Activated B cell treated with CpG ODN at 0.5 μM for 24 hours (primary cell): ENCODE data around the gene FAM171A2. TPM values are rescaled to one million over a fixed set of nuclear protein-coding genes. Genes with fewer than 3 reads are reported as not detected.
"Not testable (repeated sequence)": the region's sequence is repeated elsewhere in the genome, so short reads cannot be mapped to it uniquely, and the experiment has no call there.

ENCODE experiments used
- ATAC-seq: fragments of 200-7000 bp; cut with Tn5 transposase; one replicate; pipeline ENCODE4 v1.10.0; 2021; ENCODE audit warnings: low read depth, mild to moderate bottlenecking, moderate library complexity
- CTCF ChIA-PET: fragments of 350-600 bp; sonication (Branson Sonifier 250); formaldehyde crosslinking; loops from one replicate; lab custom pipeline; 2021; ENCODE audit warnings: antibody characterized with exemption; lab: Charles Lee
- POLR2A ChIA-PET: fragments of 350-600 bp; sonication (Branson Sonifier 250); formaldehyde crosslinking; loops from one replicate; lab custom pipeline; 2021; ENCODE audit warnings: antibody characterized with exemption; lab: Charles Lee
- DNase-seq: peaks from one replicate; pipeline ENCODE4 v3.0.0; 2022
- H3K27ac Mint-ChIP-seq: one replicate; pipeline ENCODE4 v1.8.0; 2020; ENCODE audit warnings: mixed read lengths
- H3K27me3 Mint-ChIP-seq: one replicate; pipeline ENCODE4 v1.8.0; 2021; ENCODE audit warnings: mixed read lengths
- H3K36me3 Mint-ChIP-seq: one replicate; pipeline ENCODE4 v1.8.0; 2021; ENCODE audit warnings: low read depth, mixed read lengths
- H3K4me1 Mint-ChIP-seq: one replicate; pipeline ENCODE4 v1.8.0; 2021; ENCODE audit warnings: mixed read lengths
- H3K4me3 Mint-ChIP-seq: one replicate; pipeline ENCODE4 v1.8.0; 2020; ENCODE audit warnings: mild to moderate bottlenecking, mixed read lengths
- H3K9me3 Mint-ChIP-seq: one replicate; pipeline ENCODE4 v1.8.0; 2020; ENCODE audit warnings: mixed read lengths
- intact Hi-C: fragments of 100-400 bp; cut with micrococcal nuclease; formaldehyde crosslinking; loops from one replicate; pipeline ENCODE4 v1.15.1; 2024
- total RNA-seq: library from RNA; stranded (reverse); gene quantifications from 2 replicates; pipeline ENCODE4 v1.2.3, GENCODE V29; 2022
- TF ChIP-seq, protein P1 (sequence below): fragments of 200-600 bp; IDR thresholded peaks from one replicate; pipeline ENCODE4 v1.8.0; 2022; ENCODE audit warnings: antibody characterized with exemption, mild to moderate bottlenecking

The FAM171A2 gene
- total RNA-seq, 1 donor from 2014 or later = 0.75 TPM

DNA sequence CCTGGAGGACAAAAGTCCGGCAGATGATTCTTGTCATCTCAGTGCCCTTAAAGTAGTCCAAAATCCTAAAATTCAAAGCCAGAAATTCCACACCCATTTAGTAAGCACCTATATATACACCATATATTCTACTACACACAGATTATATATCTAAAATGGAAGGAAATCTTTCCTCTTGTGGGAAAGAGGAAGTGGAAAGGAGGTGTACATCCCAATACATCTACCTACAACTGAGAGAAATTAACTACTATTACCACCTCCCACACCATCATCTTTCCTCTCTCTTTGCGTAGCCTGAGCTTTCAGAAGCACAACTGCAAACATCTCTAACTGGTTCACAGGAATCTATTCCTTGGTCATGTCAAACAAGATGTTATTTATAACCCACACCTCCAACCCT is 31.2 kb upstream of the FAM171A2 start:
- H3K9me3 Mint-ChIP-seq = no peaks in the 10 kb centered on the region
- H3K36me3 Mint-ChIP-seq = peaks cover 32% of the 10 kb centered on the region
- H3K4me3 Mint-ChIP-seq = no peak overlapping the region
- TF ChIP-seq, protein P1, sequence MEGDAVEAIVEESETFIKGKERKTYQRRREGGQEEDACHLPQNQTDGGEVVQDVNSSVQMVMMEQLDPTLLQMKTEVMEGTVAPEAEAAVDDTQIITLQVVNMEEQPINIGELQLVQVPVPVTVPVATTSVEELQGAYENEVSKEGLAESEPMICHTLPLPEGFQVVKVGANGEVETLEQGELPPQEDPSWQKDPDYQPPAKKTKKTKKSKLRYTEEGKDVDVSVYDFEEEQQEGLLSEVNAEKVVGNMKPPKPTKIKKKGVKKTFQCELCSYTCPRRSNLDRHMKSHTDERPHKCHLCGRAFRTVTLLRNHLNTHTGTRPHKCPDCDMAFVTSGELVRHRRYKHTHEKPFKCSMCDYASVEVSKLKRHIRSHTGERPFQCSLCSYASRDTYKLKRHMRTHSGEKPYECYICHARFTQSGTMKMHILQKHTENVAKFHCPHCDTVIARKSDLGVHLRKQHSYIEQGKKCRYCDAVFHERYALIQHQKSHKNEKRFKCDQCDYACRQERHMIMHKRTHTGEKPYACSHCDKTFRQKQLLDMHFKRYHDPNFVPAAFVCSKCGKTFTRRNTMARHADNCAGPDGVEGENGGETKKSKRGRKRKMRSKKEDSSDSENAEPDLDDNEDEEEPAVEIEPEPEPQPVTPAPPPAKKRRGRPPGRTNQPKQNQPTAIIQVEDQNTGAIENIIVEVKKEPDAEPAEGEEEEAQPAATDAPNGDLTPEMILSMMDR = no peak
- peaks cover 1% of the 10 kb centered on the region for H3K27me3 Mint-ChIP-seq
- DNase-seq (no peak), ATAC-seq (no peak)
- peaks cover 6% of the 10 kb centered on the region for H3K4me1 Mint-ChIP-seq
- CTCF ChIA-PET = no interaction called here
- H3K27ac Mint-ChIP-seq = no peak overlapping the region
- intact Hi-C loops = no loop called here
- POLR2A ChIA-PET = no interaction called here

DNA sequence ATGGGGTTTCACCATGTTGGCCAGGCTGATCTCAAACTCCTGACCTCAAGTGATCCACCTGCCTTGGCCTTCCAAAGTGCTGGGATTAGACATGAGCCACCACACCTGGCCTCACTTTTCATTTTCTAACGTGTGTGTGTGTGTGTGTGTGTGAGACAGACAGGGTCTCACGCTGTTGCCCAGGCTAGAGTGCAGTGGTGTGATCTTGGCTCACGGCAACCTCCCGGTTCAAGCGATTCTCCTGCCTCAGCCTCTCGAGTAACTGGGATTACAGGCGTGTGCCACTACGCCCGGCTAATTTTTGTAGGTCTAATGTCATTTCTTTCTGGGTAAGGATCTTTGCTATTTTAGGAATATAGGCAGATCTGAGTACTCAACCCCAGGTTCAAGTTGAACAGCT is 30.5 kb upstream of the FAM171A2 start:
- DNase-seq, ATAC-seq, H3K9me3 Mint-ChIP-seq, H3K4me3 Mint-ChIP-seq, H3K27me3 Mint-ChIP-seq, POLR2A ChIA-PET, CTCF ChIA-PET, H3K27ac Mint-ChIP-seq, intact Hi-C loops: not testable (repeated sequence)
- Mint-ChIP-seq H3K36me3 (peaks cover 25% of the 10 kb centered on the region), H3K4me1 (peaks cover 12% of the 10 kb centered on the region)

DNA sequence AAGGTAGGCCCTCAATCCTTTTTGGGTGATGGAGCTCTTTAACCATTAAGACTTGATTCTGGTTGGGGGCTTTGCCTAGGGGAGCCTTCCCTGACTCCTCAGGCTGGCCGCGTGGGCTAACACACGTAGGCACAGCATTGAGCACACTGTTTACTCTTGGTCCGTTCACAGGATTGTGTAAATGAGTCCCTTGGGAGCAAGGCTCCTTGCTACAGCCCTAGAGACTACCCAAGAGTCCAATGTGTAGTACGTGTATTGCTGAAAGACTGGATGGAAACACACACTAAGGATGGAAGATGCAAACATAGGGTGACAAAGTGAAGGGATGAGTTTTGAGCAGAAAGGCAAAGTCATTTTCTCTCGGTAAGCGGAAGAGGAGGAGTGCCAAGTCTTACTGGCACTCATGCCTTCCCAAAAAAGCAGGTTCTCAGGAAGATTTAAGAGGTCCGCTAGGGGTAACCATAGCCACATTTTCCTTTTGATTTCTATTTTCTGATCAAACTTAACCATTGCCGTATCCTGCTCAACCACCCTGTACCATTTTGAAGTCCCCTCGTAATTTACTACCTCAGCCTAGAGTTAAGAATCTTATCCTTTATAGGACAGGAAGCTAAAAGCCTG is 26.7 kb upstream of the FAM171A2 start:
- ATAC-seq (no peak), DNase-seq (no peak)
- no peak overlapping the region for H3K4me3 Mint-ChIP-seq
- no peaks in the 10 kb centered on the region for H3K36me3 Mint-ChIP-seq
- ChIA-PET CTCF (interaction anchor here (1.4 kb wide), 1 partner anchor 14 kb away, joined by 3 read pairs; no protein-coding TSS in a partner anchor), POLR2A (no interaction called here)
- no peak overlapping the region for H3K27ac Mint-ChIP-seq
- H3K4me1 Mint-ChIP-seq = peaks cover 17% of the 10 kb centered on the region
- TF ChIP-seq, protein P1 = no peak
- intact Hi-C loops = no loop called here
- peaks cover 15% of the 10 kb centered on the region for H3K27me3 Mint-ChIP-seq
- H3K9me3 Mint-ChIP-seq = no peaks in the 10 kb centered on the region

DNA sequence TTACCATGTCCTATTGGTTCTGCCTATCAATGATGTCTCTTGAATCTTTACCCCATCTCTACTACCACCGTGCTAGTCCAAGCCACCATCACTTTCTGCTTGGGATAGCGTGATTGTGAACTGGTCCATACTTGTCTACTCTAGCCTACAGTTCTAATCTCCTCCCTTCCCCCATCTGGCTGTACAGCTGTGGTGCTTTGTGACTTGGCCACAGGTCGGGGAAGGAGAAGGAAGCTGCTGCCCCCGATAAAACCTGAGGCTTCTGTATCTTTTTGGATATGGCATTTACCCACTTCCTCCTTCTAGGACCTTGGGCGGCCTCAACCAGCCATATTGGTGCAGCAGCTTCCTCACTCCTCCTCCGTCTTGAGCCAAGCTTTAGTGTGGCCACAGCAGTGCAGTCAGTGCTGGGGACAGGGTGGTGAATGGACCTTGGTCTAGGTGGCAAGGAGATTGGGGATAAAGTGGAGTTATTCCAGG is 26.1 kb upstream of the FAM171A2 start:
- DNase-seq = no peak
- Mint-ChIP-seq H3K4me3 (no peak overlapping the region), H3K27ac (no peak overlapping the region), H3K9me3 (no peaks in the 10 kb centered on the region), H3K36me3 (no peaks in the 10 kb centered on the region), H3K27me3 (peaks cover 17% of the 10 kb centered on the region), H3K4me1 (peaks cover 21% of the 10 kb centered on the region)
- no peak for ATAC-seq
- intact Hi-C loops = no loop called here
- POLR2A ChIA-PET = no interaction called here
- TF ChIP-seq, protein P1 = no peak
- CTCF ChIA-PET = interaction anchor here (1.2 kb wide), 1 partner anchor 26 kb away, joined by 3 read pairs; the partner anchor contains the start of gene FAM171A2

DNA sequence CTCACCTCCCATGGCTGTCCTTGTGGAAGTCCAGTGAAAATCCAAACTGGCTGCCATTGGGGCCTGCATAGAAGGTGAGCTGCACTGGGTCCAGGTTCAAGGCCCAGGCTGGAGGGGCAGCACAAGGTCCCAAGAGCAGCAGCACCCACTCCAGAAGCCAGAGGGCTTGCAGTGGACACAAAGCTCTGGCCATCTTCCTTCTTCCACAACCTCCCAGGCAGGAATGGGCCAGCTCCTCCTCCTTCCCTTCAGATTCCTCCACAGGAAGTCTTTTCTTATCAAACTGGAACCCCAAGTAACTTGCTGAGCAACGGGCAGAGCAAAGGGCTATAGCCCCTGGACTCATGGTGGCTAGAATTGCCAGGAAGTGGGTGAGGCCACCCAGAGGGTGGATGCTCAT is 25.6 kb upstream of the FAM171A2 start, which contains the start of gene ITGA2B:
ITGA2B (minus strand) TSS at position 369 of the 400 bp plus-strand sequence; CDS start at position 193, 176 bp downstream.
- ATAC-seq (no peak), DNase-seq (no peak)
- CTCF ChIA-PET = interaction anchor here (1.2 kb wide), 1 partner anchor 26 kb away, joined by 3 read pairs; the partner anchor contains the start of gene FAM171A2
- POLR2A ChIA-PET = no interaction called here
- Mint-ChIP-seq H3K4me1 (peaks cover 23% of the 10 kb centered on the region), H3K9me3 (no peaks in the 10 kb centered on the region), H3K27ac (no peak within 1 kb of the TSS), H3K36me3 (no peaks in the 10 kb centered on the region), H3K27me3 (peaks cover 19% of the 10 kb centered on the region), H3K4me3 (no peak within 1 kb of the TSS)
- intact Hi-C loops = no loop called here
- TF ChIP-seq, protein P1 = no peak
